Measurements from ENCODE around the gene S100A1. TPM values are rescaled to one million over a fixed set of nuclear protein-coding genes. Genes with fewer than 3 reads are reported as not detected.

Gene S100A1
- total and polyA plus RNA-seq, 2 of the 8 experiments (the other 6 are each of a cell fraction or from before 2014, with no cell fraction given) = 2.0 TPM; not detected in 1

DNA sequence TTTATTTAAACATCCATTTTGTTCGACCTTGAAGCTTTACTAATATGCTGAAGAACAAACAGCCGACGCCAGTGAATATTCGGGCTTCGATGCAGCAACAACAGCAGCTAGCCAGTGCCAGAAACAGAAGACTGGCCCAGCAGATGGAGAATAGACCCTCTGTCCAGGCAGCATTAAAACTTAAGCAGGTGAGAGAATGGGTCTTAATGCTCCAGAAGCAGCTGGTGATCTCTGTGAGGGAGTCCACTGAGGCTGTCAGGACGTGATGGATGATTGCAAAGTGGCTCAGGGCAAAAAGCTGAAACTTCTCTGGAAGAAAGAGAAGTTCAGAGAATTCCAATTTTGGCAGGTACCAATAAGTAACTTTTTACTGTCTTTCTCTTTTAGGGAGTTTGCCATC lies 10.0 kb downstream of the S100A1 start (continued):
- TF ChIP-seq, protein P1, sequence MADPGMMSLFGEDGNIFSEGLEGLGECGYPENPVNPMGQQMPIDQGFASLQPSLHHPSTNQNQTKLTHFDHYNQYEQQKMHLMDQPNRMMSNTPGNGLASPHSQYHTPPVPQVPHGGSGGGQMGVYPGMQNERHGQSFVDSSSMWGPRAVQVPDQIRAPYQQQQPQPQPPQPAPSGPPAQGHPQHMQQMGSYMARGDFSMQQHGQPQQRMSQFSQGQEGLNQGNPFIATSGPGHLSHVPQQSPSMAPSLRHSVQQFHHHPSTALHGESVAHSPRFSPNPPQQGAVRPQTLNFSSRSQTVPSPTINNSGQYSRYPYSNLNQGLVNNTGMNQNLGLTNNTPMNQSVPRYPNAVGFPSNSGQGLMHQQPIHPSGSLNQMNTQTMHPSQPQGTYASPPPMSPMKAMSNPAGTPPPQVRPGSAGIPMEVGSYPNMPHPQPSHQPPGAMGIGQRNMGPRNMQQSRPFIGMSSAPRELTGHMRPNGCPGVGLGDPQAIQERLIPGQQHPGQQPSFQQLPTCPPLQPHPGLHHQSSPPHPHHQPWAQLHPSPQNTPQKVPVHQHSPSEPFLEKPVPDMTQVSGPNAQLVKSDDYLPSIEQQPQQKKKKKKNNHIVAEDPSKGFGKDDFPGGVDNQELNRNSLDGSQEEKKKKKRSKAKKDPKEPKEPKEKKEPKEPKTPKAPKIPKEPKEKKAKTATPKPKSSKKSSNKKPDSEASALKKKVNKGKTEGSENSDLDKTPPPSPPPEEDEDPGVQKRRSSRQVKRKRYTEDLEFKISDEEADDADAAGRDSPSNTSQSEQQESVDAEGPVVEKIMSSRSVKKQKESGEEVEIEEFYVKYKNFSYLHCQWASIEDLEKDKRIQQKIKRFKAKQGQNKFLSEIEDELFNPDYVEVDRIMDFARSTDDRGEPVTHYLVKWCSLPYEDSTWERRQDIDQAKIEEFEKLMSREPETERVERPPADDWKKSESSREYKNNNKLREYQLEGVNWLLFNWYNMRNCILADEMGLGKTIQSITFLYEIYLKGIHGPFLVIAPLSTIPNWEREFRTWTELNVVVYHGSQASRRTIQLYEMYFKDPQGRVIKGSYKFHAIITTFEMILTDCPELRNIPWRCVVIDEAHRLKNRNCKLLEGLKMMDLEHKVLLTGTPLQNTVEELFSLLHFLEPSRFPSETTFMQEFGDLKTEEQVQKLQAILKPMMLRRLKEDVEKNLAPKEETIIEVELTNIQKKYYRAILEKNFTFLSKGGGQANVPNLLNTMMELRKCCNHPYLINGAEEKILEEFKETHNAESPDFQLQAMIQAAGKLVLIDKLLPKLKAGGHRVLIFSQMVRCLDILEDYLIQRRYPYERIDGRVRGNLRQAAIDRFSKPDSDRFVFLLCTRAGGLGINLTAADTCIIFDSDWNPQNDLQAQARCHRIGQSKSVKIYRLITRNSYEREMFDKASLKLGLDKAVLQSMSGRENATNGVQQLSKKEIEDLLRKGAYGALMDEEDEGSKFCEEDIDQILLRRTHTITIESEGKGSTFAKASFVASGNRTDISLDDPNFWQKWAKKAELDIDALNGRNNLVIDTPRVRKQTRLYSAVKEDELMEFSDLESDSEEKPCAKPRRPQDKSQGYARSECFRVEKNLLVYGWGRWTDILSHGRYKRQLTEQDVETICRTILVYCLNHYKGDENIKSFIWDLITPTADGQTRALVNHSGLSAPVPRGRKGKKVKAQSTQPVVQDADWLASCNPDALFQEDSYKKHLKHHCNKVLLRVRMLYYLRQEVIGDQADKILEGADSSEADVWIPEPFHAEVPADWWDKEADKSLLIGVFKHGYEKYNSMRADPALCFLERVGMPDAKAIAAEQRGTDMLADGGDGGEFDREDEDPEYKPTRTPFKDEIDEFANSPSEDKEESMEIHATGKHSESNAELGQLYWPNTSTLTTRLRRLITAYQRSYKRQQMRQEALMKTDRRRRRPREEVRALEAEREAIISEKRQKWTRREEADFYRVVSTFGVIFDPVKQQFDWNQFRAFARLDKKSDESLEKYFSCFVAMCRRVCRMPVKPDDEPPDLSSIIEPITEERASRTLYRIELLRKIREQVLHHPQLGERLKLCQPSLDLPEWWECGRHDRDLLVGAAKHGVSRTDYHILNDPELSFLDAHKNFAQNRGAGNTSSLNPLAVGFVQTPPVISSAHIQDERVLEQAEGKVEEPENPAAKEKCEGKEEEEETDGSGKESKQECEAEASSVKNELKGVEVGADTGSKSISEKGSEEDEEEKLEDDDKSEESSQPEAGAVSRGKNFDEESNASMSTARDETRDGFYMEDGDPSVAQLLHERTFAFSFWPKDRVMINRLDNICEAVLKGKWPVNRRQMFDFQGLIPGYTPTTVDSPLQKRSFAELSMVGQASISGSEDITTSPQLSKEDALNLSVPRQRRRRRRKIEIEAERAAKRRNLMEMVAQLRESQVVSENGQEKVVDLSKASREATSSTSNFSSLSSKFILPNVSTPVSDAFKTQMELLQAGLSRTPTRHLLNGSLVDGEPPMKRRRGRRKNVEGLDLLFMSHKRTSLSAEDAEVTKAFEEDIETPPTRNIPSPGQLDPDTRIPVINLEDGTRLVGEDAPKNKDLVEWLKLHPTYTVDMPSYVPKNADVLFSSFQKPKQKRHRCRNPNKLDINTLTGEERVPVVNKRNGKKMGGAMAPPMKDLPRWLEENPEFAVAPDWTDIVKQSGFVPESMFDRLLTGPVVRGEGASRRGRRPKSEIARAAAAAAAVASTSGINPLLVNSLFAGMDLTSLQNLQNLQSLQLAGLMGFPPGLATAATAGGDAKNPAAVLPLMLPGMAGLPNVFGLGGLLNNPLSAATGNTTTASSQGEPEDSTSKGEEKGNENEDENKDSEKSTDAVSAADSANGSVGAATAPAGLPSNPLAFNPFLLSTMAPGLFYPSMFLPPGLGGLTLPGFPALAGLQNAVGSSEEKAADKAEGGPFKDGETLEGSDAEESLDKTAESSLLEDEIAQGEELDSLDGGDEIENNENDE (IDR thresholded peaks at IDR 0.05; ENCODE audit: insufficient replicate concordance, low read length) = no peak
- TF ChIP-seq EZH2 (IDR thresholded peaks at IDR 0.05; ENCODE audit: low read depth, low read length, severe bottlenecking) (no peak), RFX5 (IDR thresholded peaks at IDR 0.05; ENCODE audit: borderline replicate concordance, low read depth, low read length) (no peak), BACH1 (IDR thresholded peaks at IDR 0.05; ENCODE audit: low read length) (no peak), CHD2 (IDR thresholded peaks at IDR 0.05; ENCODE audit: low read length) (no peak), KDM4A (IDR thresholded peaks at IDR 0.05; ENCODE audit: low read depth, low read length, severe bottlenecking) (no peak), KDM5A (IDR thresholded peaks at IDR 0.05; ENCODE audit: low read length) (no peak)

Data from H1 (cell line).